NCI-H2171 (cell line): ENCODE results near the gene MAPK8.

Source experiments
- DNase-seq: peaks from one replicate; lab custom pipeline; 2025; lab: John Stamatoyannopoulos, UW

The MAPK8 gene

DNA sequence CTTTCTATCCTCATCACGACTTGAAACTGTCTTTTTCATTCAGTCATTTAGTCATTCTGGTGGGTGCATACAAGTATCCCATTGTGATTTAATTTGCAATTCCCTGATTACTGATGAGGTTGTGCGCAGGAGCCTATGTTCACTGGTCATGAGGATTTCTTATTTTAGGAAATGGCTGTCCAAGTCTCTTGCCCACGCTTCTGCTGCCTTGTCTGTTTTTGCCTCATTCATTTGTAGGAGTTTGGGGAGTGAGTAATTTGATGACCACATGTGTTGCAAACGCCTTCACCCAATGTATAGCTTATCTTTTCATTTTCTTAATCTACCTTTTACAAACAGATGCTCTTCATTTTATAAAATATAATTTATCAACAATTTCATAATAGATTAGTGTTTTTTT lies 171.1 kb downstream of the MAPK8 start:
- no peak for DNase-seq

- no peak for DNase-seq
Observed at GRCh38 chr10:48478469-48478868, 172.0 kb downstream of the MAPK8 start.

DNA sequence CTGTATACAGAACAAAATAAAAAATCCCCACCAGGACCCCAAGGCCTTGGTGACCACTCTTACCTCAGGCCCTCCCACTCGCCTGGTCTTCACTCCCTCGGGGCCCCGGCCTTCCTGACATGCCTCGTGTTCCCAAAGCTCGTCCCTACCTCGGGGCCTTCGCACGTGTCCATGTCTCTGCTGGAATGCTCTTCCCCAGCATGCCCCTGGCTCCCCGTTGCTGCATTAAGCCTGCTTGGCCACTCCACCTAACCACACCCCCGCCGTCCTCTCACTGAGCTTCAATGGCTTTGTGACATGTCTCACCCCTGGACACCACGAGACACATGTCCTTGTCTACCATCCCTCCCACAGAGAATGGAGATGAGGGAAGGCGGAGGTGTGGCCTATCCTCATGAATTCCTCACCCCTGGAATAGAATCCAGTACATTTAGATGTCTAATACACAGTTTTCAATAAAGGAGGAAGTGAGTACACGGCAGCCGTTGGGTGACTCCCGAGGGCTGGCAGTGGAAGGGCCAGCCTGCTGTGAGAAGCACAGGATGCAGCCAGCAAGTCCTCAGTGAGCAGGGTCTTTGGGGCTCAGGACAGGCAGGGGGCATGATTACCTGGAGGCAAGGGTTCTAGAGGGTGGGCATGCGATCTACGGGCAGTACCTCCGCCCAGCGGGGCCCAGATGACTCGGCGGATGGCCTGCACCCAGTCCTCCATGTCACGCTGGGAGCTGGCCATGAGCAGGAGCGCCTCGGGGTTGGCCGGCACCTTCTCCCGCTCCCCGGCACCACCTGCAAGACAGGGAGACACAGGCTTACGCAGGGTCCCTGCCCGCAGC lies 172.7 kb downstream of the MAPK8 start:
- no peak for DNase-seq

DNA sequence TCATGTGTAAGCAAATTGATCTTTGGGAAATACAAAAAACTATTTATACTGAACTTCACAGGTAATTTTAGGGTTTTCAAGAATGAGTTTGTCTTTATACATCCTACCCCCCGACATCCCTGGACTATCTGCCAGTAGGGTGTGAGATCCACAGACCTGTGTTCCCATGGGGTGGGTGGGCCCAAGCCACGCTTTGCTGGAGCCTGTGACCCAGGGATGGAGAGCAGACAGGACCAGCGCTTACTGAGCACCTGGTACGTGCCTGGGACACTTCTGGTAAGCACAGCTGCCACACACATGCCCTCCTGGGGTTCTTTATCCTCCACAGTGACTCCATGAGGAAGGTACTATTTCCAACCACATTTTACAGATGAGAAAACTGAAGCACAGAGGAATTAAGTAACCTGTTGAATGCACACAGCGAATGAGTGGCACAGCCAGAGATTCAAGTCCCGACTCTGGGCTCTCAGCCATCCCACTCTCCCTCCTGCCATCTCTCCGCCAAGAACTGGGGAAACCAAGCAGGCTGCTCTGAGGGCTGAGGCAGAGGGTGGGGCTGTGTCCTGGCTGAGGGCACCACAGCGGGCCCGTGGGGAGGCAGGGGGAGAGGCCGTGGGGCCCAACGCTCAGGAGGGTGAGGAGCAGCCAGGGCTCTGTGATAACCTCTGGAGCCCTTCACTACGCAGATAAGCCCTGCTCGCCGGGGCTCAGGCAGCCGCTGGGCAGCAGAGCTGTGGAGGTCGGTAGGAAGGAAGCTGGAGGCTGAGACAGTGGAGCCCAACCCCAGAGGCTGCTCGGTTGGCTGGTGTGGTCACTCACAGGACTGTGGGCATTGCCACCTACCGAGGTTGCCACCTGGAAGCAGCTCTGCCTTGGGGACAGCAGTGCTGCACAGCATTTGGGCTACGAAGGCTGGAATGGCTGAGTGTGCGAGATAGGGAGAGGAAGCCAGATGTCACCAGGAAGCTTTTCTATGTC lies 174.2 kb downstream of the MAPK8 start:
- DNase-seq = no peak

DNA sequence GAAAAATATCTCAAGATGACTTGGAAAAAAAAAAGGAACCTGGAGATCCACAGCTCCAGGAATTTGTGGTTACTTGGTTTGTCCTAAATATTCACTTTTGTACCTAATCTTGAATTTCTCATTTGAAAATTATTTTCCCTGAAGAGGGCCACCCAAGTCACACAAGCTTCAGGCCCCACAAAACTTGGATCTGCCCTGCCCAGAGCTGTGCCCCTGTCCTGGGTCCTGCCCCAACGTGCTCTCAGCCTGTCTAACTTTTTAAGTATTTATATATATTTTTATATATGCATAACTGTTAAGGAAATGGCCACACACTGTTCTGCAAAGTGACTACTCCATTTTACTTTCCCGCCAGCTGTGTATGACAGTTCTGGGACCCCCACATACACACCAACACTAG lies 174.9 kb downstream of the MAPK8 start:
- DNase-seq = no peak

DNA sequence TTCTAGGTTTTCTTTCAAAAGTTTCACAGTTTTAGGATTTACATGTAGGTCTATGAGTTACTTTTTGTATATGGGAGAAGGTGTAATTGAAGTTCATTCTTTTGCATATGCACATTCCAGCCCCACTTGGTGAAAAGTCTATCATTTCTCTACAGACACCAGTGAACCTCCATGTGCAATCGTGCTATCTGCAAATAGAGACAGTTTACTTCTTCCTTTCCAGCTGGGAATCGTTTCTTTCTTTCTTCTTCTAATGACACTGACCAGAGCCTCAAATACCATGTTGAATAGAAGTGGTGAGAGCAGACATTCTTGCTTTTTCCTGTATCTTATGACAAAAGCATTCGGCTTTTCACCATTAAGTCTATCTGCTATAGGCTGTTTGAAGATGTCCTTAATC lies 175.7 kb downstream of the MAPK8 start:
- no peak for DNase-seq

DNA sequence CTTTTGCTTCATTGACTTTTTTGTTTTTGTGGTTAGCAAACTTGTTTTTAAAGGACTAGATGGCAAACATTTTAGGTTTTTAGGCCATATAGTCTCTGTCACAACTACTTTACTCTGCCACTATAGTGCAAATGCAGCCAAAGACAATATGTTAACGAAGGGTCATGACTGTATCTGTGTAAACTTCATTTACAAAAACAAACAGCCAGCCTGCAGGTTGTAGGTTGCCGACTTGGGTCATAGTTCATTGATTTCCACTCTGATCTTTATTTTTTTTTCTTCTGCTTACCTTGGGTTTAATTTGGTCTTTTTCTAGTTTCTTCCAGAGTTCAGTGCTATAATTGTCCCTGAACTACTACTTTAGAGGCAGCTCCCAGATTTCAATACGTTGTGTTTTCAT lies 178.4 kb downstream of the MAPK8 start:
- DNase-seq = no peak

- no peak for DNase-seq
Observed at GRCh38 chr10:48485711-48486110, 179.2 kb downstream of the MAPK8 start.

- DNase-seq = no peak
Observed at GRCh38 chr10:48487244-48487643, 180.8 kb downstream of the MAPK8 start.
